LNCaP clone FGC (cell line): ENCODE data around the gene FBXO7.

Experiments
- DNase-seq: peaks from one replicate; pipeline ENCODE4 v3.0.0-alpha.2; 2011; ENCODE audit warnings: low read depth
- H3K4me3 ChIP-seq: 2 replicates; pipeline ENCODE4 v1.5.1; 2011; ENCODE audit warnings: mild to moderate bottlenecking, low read depth, low read length, control low read depth
- CTCF ChIP-seq: IDR thresholded peaks from 2 replicates; pipeline ENCODE4 v1.5.1; 2012; ENCODE audit warnings: mild to moderate bottlenecking; ENCODE audit not compliant: control insufficient read depth, insufficient read depth; ENCODE audit errors: extremely low read depth

The FBXO7 gene

DNA sequence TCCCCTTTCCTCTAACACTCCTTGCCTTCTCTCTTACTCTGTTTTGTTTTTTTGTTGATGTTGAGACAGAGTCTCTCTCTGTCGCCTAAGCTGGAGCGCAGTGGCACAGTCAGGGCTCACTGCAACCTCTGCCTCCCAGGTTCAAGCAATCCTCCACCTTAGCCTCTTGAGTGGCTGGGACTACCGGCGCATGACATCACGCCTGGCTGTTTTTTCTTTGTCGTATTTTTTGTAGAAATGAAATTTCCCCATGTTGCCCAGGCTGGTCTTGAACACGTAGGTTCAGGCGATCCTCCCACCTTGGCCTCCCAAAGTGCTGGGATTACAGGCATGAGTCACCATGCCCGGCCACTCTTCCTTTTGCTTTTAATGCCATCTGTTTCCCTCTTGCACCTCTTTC, 72.3 kb downstream of the FBXO7 start:
- no peak for DNase-seq
- TF ChIP-seq CTCF: no peak
- no peak overlapping the region for H3K4me3 ChIP-seq

GRCh38 chr22:32548039-32548438, 73.4 kb downstream of the FBXO7 start:
- DNase-seq: no peak
- no peak overlapping the region for H3K4me3 ChIP-seq
- no peak for TF ChIP-seq CTCF
